K562 (cell line): Measurements from ENCODE around the gene SFXN3. TPM values are rescaled to one million over a fixed set of nuclear protein-coding genes. Genes with fewer than 3 reads are reported as not detected.

ENCODE experiments used
- ATF1 ChIP-seq, 2 experiments: fragments of 450-650 bp in 1 of 2; IDR thresholded peaks; 2 replicates each; pipeline ENCODE4 v1.6.1; 2016; ENCODE audit warnings: missing compliant biosample characterization in 1 of 2, missing genetic modification characterization in 1 of 2
- CBX8 ChIP-seq: fragments of 200-600 bp; sonication (generic); IDR thresholded peaks from 2 replicates; pipeline ENCODE4 v1.6.1; 2012; ENCODE audit warnings: borderline replicate concordance, mixed run types, low read depth, mild to moderate bottlenecking, moderate library complexity, mixed read lengths, low read length, control low read depth, inconsistent platforms; ENCODE audit not compliant: poor library complexity, severe bottlenecking; ENCODE audit errors: extremely low read depth
- CHD1 ChIP-seq: fragments of 200-600 bp; sonication (generic); IDR thresholded peaks from one replicate; pipeline ENCODE4 v1.6.1; 2012; ENCODE audit warnings: mild to moderate bottlenecking, moderate library complexity, low read length, inconsistent platforms
- ETV6 ChIP-seq, 3 experiments: fragments of 150-350 bp in 1 of 3; sonication (generic) in 1 of 3; formaldehyde crosslinking in 1 of 3; IDR thresholded peaks; 2 replicates each; pipeline versions ENCODE4 v1.6.1 to v1.8.0; 2014 to 2022; ENCODE audit warnings: borderline replicate concordance in 2 of 3, low read depth in 2 of 3, antibody characterized with exemption in 1 of 3, low read length in 1 of 3, mild to moderate bottlenecking in 1 of 3, missing genetic modification reagents in 1 of 3
- HINFP ChIP-seq: fragments of 450-650 bp; conservative IDR thresholded peaks from 2 replicates; pipeline ENCODE4 v1.6.1; 2016; ENCODE audit warnings: missing genetic modification characterization, low read depth, mild to moderate bottlenecking, control low read depth, missing compliant biosample characterization
- MAZ ChIP-seq, 2 experiments: fragments of 450-650 bp in 1 of 2; sonication (generic) in 1 of 2; formaldehyde crosslinking; IDR thresholded peaks in 1 of 2; conservative IDR thresholded peaks in 1 of 2; 2 replicates each; pipeline versions ENCODE4 v1.4.0 to v1.5.0; 2020; ENCODE audit warnings: mild to moderate bottlenecking in 1 of 2, missing genetic modification reagents in 1 of 2
- MCM3 ChIP-seq: fragments of 450-650 bp; IDR thresholded peaks from 2 replicates; pipeline ENCODE4 v1.6.1; 2016
- MEIS2 ChIP-seq: fragments of 450-650 bp; IDR thresholded peaks from 2 replicates; pipeline ENCODE4 v1.6.1; 2014; ENCODE audit warnings: mild to moderate bottlenecking; ENCODE audit not compliant: partially characterized antibody
- NR3C1 ChIP-seq: sonication (generic); formaldehyde crosslinking; IDR thresholded peaks from 2 replicates; pipeline ENCODE4 v1.8.1; 2022; ENCODE audit warnings: missing genetic modification reagents
- PBX2 ChIP-seq, 2 experiments: IDR thresholded peaks in 1 of 2; conservative IDR thresholded peaks in 1 of 2; 2 replicates each; pipeline ENCODE4 v1.6.1; 2016; ENCODE audit warnings: low read depth in 2 of 2, mild to moderate bottlenecking in 1 of 2, missing compliant biosample characterization in 1 of 2, missing genetic modification characterization in 1 of 2, moderate library complexity in 1 of 2
- SRF ChIP-seq, 2 experiments: fragments of 250-450, 450-650 bp in 1 of 2; sonication (Bioruptor Pico) in 1 of 2; sonication (generic) in 1 of 2; formaldehyde crosslinking; IDR thresholded peaks; 2 replicates each; pipeline versions ENCODE4 v1.5.0 to v1.5.1; 2020 to 2022; ENCODE audit warnings: mild to moderate bottlenecking in 1 of 2, missing genetic modification reagents in 1 of 2
- polyA plus RNA-seq, 8 experiments: library from polyadenylated mRNA; depleted of rRNA in 4 of 8; stranded (reverse) in 5 of 8; unstranded in 3 of 8; fragments of >200 nt; fragmentation: Nextera tagmentation in 2 of 8; fragmentation: Illumina TruSeq in 1 of 8; extraction: Ambion mirVana in 2 of 8; extraction: Trizol in 1 of 8; gene quantifications; 2 replicates each; pipeline versions ENCODE4 v1.2.1 to v1.2.3, GENCODE V29; 2011 to 2014; ENCODE audit warnings: inconsistent platforms in 1 of 8, missing spikeins in 1 of 8
- total RNA-seq, 7 experiments: library from RNA; depleted of rRNA in 6 of 7; stranded (reverse); fragments of >200 nt in 6 of 7; fragmentation: Illumina TruSeq in 2 of 7; extraction: Trizol in 2 of 7; gene quantifications; 2 replicates each; pipeline versions ENCODE4 v1.2.1 to v1.2.3, GENCODE V29; 2011 to 2021; ENCODE audit warnings: low replicate concordance in 1 of 7
- TF ChIP-seq, protein P1 (sequence below), 2 experiments: IDR thresholded peaks; 2 replicates each; pipeline ENCODE4 v1.6.1; 2012; ENCODE audit warnings: improper control_type of control experiment in 2 of 2, low read depth in 2 of 2, low read length in 2 of 2, borderline replicate concordance in 1 of 2
- TF ChIP-seq, protein P2 (sequence below): fragments of 450-650 bp; IDR thresholded peaks from 2 replicates; pipeline ENCODE4 v1.6.1; 2018; ENCODE audit warnings: mild to moderate bottlenecking, low read depth; ENCODE audit not compliant: partially characterized antibody

The SFXN3 gene
- total and polyA plus RNA-seq, 9 of the 15 experiments (the other 6 are each of a cell fraction or from before 2014, with no cell fraction given), result 0.24 to 4.6 (median 0.86) TPM

DNA sequence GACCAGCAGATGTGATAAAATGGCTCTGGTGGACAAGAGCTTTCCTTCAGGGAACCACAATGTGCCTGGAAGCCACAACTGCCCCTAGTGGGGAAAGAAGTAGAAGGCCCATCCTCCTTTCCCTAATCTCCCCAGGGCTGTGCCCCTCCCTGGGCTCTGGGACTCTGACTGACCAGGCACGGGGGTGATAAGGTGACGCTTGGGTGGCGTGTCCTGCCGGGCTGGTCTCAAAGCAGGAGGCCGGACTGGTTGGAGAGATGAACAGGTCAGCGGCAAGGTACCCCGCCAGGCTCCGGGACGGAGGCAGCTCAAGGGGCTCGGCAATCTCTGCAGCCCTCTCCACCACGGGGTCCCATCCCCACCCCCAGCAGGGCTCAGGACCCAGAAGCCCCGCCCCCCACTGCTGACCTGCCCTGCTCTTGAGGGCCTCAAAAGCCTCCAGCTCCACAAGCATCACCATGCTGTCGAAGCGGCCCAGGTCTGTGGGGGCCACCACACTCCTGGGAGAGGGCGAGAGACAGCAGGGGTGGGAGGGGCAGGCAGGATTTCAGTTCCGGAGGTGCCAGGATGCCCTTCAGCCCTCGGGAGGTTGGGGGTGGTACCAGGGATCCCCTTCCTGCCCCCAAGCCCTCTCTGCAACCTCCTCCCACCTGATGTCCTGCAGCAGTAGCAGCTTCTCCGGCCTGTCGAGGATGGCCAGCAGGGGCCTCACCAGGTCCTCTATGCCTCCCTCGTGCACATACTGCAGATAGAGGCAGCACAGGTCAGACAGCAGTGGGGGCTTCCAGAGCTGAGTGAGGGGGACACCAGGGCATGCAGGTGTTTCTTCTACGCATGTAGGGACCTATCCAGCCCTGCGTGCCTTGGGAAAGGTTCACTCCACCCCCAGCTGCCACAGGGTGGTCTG, 19.3 kb upstream of the SFXN3 start (continued):
- TF ChIP-seq ETV6 (IDR thresholded peaks at IDR 0.05; ENCODE audit: borderline replicate concordance in 1 of 2, low read depth in 2 of 2, low read length in 1 of 2) (no peak), ETV6 (CRISPR knock-in tag; IDR thresholded peaks at IDR 0.05; ENCODE audit: borderline replicate concordance) (no peak), CBX8 (no peak), NR3C1 (CRISPR knock-in tag) (no peak), CHD1 (no peak), PBX2 (CRISPR knock-in tag; IDR thresholded peaks at IDR 0.05; ENCODE audit: low read depth) (no peak), PBX2 (tag; conservative IDR thresholded peaks at IDR 0.05; ENCODE audit: low read depth) (no peak), SRF (CRISPR knock-in tag; IDR thresholded peaks at IDR 0.05) (0 out of 4 replicates have a peak, but pooled peaks of 1 of the 2 experiments have one; percentile 40), HINFP (tag) (no peak), ATF1 (CRISPR knock-in tag; IDR thresholded peaks at IDR 0.05) (no peak), ATF1 (tag; IDR thresholded peaks at IDR 0.05) (peak; percentile 44), MCM3 (no peak), MAZ (CRISPR knock-in tag; conservative IDR thresholded peaks at IDR 0.05 in 1 of 2, IDR thresholded peaks at IDR 0.05 in 1 of 2) (peak in 1 of 2 experiments; percentile 75; a peak in 1 of 4 replicates), MEIS2 (no peak)
- TF ChIP-seq, protein P1, sequence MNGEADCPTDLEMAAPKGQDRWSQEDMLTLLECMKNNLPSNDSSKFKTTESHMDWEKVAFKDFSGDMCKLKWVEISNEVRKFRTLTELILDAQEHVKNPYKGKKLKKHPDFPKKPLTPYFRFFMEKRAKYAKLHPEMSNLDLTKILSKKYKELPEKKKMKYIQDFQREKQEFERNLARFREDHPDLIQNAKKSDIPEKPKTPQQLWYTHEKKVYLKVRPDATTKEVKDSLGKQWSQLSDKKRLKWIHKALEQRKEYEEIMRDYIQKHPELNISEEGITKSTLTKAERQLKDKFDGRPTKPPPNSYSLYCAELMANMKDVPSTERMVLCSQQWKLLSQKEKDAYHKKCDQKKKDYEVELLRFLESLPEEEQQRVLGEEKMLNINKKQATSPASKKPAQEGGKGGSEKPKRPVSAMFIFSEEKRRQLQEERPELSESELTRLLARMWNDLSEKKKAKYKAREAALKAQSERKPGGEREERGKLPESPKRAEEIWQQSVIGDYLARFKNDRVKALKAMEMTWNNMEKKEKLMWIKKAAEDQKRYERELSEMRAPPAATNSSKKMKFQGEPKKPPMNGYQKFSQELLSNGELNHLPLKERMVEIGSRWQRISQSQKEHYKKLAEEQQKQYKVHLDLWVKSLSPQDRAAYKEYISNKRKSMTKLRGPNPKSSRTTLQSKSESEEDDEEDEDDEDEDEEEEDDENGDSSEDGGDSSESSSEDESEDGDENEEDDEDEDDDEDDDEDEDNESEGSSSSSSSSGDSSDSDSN (IDR thresholded peaks at IDR 0.05; ENCODE audit: borderline replicate concordance in 1 of 2, low read depth in 2 of 2, low read length in 2 of 2), result peak in 1 of 2 experiments; percentile 81; a peak in 2 of 4 replicates
- TF ChIP-seq, protein P2, sequence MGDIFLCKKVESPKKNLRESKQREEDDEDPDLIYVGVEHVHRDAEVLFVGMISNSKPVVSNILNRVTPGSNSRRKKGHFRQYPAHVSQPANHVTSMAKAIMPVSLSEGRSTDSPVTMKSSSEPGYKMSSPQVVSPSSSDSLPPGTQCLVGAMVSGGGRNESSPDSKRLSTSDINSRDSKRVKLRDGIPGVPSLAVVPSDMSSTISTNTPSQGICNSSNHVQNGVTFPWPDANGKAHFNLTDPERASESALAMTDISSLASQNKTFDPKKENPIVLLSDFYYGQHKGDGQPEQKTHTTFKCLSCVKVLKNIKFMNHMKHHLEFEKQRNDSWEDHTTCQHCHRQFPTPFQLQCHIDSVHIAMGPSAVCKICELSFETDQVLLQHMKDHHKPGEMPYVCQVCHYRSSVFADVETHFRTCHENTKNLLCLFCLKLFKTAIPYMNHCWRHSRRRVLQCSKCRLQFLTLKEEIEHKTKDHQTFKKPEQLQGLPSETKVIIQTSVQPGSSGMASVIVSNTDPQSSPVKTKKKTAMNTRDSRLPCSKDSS, result no peak
